HG03439 (cell line): ENCODE measurements around the gene TP53I13.
"Not testable (repeated sequence)": the region's sequence is repeated elsewhere in the genome, so short reads cannot be mapped to it uniquely, and the experiment has no call there.

ENCODE experiments used
- ATAC-seq: cut with Tn5 transposase; IDR thresholded peaks from one replicate; pipeline ENCODE4 v1.9.1; 2021; ENCODE audit warnings: mild to moderate bottlenecking, moderate library complexity; ENCODE audit not compliant: unreplicated experiment

Gene TP53I13, protein sequence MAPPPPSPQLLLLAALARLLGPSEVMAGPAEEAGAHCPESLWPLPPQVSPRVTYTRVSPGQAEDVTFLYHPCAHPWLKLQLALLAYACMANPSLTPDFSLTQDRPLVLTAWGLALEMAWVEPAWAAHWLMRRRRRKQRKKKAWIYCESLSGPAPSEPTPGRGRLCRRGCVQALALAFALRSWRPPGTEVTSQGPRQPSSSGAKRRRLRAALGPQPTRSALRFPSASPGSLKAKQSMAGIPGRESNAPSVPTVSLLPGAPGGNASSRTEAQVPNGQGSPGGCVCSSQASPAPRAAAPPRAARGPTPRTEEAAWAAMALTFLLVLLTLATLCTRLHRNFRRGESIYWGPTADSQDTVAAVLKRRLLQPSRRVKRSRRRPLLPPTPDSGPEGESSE

DNA sequence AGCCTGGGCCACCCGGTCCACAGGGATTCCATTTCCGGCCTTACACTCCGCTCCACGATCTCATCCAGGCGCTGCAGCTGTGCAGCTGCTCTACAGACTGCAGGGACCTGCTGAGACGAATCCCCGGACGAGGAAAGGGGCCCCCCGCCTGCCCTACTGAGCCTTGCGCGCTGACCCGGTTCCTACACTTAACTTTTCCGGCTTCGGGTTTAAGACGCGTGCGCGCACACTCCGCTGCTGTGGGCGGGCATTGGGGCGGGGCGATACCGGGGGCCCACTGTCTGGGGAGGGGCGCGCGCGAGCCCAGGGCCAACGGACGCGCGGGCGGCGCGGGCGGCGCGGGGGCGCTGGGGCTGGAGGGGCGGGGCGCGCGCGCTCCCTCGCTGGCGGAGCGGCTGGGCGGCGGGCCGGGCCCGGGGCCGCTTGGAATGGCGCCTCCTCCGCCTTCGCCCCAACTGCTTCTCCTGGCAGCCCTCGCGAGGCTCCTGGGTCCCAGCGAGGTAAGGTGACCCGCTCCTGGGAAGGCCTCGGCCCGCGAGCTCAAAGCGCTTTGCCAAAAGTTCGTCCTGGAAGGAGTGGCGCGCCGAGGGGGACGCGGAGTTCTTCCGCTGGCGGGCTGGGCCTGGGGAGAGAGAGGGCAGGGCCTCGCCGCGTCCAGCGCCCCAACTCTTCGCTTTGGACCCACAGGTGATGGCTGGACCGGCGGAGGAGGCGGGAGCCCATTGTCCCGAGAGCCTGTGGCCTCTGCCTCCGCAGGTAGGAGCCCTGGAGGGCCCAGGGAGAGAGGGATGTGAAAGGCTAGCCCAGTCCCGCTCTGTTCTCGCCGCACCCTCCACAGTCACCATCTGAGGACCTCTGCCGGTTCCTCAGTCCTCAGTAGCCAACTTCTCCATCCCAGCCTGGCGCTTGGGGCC is at the start of gene TP53I13:
TSS of gene TP53I13 (plus strand) at position 371 of the 914 bp plus-strand sequence. CDS start at position 429, 58 bp downstream.
- peak; percentile 36 for ATAC-seq

DNA sequence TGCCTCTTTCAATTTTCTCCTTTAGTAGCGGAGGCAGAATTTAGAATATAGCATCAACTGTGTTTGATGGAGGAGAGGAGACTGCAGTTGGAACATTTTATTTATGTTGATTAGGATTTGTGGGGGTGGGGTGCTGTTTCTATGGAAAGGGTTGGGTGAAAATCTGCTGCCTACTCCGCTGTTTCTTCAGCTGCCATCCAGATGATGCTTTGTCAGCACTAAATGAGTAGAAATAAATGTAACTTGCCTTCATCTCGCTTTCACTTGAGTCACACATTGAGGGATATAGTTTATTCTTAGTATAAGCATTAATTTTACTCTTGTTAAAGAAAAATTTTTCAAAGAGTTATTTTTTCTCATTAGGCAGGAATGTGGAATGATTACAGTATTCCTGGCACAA is 43.8 kb upstream of the TP53I13 start:
- no peak for ATAC-seq

DNA sequence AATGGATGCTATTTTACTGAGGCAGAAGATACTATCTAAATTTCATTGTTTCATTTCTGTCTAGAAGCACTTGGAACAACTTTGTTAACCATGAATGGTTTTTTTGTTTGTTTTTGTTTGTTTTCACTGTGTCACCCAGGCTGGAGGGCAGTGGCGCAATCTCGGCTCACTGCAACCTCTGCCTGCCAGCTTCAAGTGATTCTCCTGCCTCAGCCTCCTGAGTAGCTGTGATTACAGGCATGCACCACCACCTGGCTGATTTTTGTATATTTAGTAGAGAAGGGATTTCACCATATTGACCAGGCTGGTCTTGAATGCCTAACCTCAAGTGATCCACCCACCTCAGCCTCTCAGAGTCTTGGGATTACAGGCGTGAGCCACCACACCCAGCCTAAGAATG is 42.2 kb upstream of the TP53I13 start:
- no peak for ATAC-seq

DNA sequence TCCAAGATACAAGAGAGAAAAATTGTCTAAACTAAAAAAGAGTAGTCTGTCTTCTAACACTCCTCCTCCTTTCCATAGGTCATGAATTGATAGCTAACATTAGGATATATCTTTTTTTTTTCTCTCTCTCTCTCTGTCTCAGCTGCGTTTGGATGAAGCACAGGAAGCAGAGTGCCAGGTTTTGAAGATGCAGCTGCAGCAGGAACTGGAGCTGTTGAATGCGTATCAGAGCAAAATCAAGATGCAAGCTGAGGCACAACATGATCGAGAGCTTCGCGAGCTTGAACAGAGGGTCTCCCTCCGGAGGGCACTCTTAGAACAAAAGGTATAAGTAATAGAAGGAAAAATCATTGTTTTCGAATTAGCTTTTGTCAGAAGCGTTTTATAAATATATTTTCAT is 34.5 kb upstream of the TP53I13 start:
- ATAC-seq: no peak

DNA sequence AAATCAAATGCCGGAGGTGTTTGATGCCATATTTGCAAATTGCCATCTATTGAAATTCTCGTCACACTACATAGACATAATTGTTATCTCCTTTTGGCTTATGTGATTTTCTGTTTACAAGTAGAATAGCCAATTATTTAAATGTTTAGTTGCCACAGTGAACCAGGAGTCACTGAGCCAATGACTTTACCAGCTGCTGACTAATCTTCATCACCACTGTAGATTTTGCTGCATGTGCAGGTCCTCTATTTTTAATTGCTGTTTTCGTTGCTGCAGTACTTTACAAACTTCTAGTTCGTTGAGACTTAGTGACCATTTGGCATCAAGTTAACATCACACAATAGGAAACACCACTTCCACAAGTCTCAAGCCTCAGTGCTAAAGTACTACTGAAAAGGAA is 24.4 kb upstream of the TP53I13 start:
- ATAC-seq: no peak

DNA sequence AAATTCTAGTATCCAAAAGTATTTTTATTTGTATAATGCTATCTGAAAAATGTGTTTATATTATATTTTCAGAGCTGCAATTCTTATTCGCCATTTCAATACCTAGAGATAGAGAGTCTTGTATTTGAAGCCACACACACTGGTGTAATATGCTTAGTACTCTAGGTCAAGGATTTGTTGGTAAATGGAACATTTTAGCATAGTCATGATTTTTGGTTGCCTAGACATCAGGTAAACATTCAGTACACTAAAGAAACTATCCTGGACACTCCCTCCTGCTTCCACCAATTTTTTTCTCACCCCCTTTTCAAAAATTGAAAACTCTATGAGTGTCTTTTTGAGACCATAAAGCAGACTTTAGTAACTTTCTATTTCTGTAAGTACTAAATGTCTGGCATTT is 22.4 kb upstream of the TP53I13 start:
- no peak for ATAC-seq

DNA sequence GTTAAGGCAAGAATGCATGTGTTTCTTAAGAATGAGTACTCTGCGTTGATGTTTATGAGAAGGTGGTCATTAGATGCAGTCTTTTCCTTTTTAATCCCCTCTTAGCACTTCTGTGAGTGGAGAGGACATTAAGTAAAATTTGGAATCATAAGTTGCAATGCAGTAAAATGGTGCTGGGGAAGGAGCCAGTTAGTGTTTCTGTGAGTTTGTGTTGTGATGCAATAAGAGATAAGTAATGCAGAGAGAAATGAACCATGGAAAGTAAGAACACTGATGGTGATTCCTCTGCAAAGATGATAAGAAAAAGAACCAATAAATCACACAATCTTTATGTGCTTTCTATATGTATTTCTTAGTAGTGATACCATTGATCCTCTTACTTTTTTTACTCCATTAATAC is 21.7 kb upstream of the TP53I13 start:
- no peak for ATAC-seq

DNA sequence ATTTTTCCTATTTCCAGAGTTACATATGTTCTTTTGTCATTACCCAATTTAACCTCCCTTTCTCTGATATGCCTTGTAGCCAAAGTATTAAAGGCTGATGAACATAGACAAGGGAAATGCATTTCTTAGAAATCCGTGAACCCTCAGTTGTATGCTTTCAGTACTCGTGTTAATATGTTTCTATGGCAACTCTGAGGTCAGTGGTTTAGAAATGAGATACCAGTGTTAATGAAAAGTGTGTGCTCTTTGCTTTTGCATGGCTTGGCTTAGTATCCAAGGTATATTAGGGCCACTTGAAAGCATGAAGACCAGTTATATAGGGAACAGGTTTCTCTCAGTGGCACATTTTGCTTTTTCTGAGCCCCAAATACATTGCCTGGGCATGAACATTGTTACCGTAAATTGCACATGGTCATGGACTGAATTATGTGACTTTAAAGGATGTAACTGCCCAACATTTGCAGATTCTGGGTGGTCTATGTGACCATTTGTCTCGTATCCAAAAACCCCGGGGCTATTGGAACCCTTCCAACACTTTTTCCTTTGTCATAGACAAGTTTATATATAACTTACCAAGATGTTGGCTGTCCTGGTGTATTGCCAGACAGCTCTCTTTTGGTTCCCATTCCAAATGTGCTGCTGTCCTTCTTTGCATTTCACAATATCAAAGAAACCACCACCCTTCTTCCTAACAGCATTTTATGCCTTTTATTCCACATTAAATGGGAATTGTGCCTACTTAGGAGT is 19.2 kb upstream of the TP53I13 start:
- no peak for ATAC-seq

DNA sequence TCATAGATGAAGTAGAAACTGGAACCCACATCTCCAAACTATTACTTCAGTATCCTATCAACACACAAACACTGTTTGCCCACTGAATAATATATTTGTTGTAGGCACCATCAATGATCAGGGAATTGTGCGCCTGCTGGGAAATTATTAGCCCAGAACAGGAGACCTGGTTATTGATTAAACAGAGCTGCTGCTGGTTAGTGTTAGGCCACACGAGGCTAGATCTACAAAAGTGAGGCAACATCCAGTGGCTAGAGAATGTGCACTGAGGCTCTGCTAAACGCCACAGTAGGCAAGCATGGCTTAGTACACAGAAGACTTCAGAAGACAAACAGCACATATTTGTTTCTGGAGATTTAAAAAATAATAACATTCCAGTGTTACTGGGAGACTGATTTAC is 12.7 kb upstream of the TP53I13 start:
- ATAC-seq: no peak

DNA sequence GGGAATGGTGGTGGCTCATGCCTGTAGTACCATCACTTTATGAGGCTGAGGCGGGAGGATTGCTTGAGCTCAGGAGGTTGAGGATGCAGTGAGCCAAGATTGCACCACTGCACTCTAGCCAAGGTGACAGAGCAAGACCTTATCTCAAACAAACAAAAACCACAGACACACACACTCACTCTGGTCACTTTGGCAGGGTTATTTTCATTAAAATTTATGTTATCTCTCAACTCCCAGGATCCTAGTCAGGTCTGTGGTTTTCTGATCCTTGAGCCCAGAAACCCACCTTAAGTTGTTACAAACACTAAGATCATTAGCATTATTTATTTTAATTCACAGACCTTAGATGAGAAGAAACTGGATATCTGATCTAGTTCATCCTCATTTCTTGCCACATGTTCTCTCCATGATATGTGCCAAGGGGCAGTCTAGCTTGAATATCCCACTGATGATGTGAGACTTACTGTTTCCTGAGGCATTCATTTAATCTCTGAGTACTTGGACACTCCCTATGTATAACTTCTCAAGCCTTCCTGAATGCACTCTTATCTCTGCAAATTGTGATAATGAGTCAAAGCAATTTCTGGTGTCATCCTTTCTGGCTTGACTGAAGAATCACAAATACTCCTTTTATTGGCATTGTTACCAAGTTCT is 11.3 kb upstream of the TP53I13 start:
- ATAC-seq: no peak

DNA sequence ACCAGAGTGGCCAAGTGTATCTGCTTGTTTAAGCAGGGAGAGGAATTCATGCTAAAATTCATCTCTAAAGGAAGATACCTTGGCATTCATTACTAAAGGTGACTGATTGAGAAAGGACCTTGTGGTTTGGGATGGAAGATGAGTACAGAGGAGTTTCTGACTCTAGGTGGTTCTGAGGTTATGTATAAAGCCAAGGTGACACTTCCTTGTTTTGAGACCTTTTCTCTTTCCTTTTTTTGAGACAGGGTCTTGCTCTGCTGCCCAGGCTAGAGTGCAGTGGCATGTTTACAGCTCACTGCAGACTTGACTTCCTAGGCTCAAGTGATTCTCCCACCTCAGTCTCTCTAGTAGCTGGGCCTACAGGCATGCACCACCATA is 10.8 kb upstream of the TP53I13 start:
- no peak for ATAC-seq

DNA sequence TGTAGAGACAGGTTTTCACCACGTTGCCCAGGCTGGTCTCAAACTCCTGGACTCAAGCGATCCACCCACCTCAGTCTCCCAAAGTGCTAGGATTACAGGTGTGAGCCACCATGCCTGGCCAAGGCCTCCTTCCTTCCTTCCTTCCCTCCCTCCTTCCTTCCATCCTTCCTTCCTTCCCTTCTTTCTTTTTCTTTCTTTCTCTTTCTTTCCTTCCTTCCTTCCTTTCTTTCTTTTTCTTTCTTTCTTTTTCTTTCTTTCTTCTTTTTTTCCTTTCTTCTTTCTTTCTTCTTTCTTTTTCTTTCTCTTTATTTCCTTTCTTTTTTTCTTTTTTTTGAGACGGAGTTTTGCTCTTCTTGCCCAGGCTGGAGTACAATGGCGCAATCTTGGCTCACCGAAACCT is 10.4 kb upstream of the TP53I13 start:
- not testable (repeated sequence) for ATAC-seq

DNA sequence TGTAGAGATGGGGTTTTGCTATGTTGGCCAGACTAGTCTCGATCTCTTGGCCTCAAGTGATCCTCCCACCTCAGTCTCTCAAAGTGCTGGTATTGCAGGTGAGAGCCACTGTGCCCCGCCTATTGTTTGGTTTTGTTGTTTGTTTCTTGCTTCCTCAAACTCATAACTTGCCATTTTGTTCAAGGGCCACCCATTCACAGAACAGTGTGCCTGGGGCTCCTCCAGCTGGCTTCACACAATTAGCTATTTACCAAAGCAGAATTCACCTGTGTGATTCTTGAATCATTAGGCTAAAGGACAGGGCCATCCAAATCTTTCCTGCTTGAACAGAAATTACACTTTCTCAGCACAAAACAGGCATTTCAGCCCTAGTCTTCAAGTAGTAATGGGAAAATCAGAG is 8.9 kb upstream of the TP53I13 start:
- ATAC-seq: no peak

DNA sequence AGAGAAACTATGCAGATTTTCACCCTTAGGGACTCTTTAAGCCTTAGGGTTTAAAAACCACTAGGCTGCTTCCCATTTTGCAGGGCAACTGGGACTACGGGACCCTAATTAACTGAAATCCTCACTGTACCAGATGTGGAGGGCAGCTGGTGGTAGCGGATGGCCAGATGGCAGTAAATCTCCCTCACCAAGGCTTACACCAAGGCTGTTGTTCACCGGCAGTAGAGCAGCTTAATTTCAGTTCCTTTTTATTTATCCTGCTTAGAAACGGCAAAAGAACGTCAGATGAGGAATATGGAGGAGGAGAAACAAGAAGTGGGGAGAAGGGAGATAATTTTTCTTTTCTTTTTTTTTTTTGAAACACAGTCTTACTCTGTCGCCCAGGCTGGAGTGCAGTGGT is 8.2 kb upstream of the TP53I13 start:
- no peak for ATAC-seq

DNA sequence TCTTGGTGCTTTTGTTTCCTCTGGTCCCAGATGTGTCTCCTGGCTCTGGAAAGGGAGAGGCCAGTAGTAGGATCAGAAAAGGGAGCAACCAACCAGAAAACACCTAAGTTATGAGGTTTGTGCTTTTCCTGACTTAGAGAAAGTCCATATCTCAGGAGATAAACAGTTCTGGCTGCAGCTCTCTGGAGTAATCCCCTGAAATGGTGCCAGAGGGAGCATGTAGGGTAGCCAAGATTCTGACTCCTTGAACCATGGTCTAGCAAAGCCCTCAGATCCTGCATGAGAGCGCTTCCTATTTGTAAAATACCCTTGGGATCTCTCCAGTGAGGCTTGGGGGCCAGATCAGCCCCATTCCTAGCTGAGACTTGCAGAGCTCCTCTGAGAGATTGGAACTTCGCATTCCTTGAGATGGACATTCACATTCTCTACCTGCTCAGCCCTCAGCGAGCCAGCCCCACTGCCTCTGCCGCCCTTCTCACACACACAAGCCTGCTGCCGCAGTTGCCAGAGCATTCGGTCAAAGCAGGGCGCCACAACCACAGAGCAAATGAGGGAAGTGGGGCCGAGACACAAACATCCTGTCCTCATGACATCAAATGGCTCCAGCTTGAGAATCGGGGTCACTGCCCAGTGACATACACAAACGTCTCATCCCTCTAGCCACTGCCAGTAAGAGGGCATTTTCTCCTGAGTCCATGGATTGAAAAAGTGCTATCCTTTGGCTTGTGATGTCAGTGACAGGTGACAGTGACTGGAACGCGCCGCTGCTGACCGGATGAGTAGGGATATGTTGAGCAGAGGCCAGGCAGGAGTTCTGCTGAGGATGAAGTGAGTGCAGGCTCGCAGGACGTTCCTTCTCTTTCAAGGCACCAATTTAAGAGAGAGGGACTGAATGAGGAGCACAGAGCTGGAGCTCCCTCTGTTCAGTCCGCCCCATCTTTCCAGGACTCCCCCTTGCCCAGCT is 6.7 kb upstream of the TP53I13 start:
- no peak for ATAC-seq

DNA sequence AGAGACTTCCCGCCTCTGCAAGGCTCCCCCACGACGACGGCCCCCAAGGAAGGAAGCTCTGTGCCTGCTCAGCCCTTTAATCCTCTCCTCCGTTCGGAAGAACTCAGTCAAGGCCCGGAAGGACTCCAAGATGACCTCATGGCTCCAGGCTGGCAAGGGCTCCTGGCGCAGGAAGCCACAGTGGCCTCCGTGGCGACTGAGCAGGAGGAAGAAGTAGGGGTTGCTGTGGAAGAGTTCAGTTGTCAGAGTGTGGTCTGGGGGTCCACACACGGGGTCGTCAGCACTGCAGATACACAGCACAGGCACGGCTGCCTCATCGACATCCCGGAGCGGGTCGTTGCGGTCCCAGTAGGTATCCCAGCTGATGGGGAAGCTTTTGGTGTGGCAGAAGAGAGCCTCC is 5.9 kb upstream of the TP53I13 start:
- no peak for ATAC-seq

DNA sequence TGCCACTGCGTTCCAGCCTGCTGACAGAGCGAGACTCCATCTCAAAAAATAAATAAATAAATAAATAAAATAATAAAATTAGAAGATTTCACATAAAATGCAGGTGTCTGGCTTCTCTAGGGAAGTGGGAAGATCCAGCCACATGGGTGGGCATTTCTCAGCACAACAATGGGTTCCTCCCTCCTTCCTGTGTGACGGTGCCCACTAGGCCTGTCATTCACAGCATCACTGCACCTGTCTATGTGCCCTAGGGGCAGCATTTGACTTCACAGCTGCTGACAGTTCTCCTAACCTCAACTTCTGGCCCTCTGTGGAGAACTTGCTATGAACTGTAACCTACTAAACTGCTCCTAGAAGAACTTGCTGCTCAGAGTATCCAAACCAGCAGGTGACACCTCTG is 4.7 kb upstream of the TP53I13 start:
- no peak for ATAC-seq

DNA sequence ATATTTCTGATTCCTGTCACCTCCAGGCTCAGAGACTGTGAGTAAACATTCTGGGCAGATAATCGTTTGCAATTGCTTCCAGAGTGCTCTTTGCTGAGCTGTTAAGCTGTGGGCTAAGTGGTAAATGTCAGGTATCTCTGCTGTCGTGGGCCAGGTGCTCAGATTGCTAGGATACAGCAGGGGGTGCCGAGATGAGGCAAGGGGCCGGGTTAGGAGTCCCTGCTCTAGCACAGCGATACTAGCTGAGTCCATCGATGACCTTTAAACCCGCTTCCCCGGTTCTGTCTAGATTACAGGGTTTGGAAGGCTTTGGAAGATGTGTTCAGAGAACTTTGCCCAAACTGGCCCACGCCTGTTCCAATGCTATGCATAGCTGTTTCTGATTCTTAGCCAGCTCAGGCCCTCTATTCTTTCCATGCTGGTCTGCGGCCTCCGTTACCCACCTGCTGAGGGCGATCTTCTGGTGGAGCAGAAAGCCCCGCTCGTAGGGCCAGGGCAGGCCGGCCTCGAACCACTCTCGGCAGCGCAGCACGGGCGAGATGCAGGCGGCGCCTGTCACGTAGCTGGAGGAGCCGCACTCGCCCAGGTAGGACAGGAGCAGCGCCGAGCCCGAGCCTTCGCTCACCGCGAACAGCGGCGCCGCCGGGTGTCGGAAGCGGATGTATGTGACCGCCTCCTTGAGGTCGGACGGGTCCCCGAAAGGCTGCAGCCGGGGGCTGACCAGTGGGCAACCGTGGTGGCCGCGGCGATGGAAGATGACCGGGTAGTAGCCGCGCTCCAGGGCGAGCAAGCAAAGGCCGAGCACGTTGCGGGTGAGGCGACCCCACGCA is 2.6 kb upstream of the TP53I13 start:
- ATAC-seq: peak; percentile 5
